Iris pigment epithelial cell (primary cell): Measurements from ENCODE around the gene NOVA2.

Experiments used
- DNase-seq: peaks from one replicate; pipeline ENCODE4 v3.0.0-alpha.2; 2011; ENCODE audit warnings: low read depth

Gene NOVA2

GRCh38 chr19:45924891-45925447 is 48.7 kb downstream of the NOVA2 start:
- no peak for DNase-seq

- peak; percentile 9 for DNase-seq
Measured at GRCh38 chr19:45922281-45922680, 51.4 kb downstream of the NOVA2 start.

- no peak for DNase-seq
Measured at GRCh38 chr19:45920458-45920857, 53.2 kb downstream of the NOVA2 start.

- DNase-seq, result no peak
Measured at GRCh38 chr19:45919678-45920077, 54.0 kb downstream of the NOVA2 start.

GRCh38 chr19:45918721-45919120 is 54.9 kb downstream of the NOVA2 start:
- no peak for DNase-seq

GRCh38 chr19:45917421-45918091 is 56.1 kb downstream of the NOVA2 start:
- DNase-seq, result no peak

GRCh38 chr19:45913874-45914830 is 59.5 kb downstream of the NOVA2 start, which contains the start of gene NANOS2:
Gene NANOS2 (minus strand): TSS chr19:45914778. CDS start chr19:45914693, 85 bp downstream.
- no peak for DNase-seq

- DNase-seq, result no peak
Measured at GRCh38 chr19:45911291-45911690, 62.4 kb downstream of the NOVA2 start.

- no peak for DNase-seq
Measured at GRCh38 chr19:45908956-45909355, 64.7 kb downstream of the NOVA2 start.

GRCh38 chr19:45906221-45906620 is 67.4 kb downstream of the NOVA2 start:
- no peak for DNase-seq

- DNase-seq, result no peak
Measured at GRCh38 chr19:45905011-45905410, 68.7 kb downstream of the NOVA2 start.

GRCh38 chr19:45902651-45903625 is 70.7 kb downstream of the NOVA2 start:
- peak; percentile 94 for DNase-seq

GRCh38 chr19:45901912-45902650 is 71.6 kb downstream of the NOVA2 start, which contains the start of gene MYPOP:
Gene MYPOP (minus strand): TSS chr19:45902613. CDS start chr19:45901773, 840 bp downstream.
- no peak for DNase-seq

GRCh38 chr19:45901432-45901911 is 72.2 kb downstream of the NOVA2 start:
- peak; percentile 73 for DNase-seq

- no peak for DNase-seq
Measured at GRCh38 chr19:45900738-45901431, 72.8 kb downstream of the NOVA2 start.

GRCh38 chr19:45899919-45900589 is 73.6 kb downstream of the NOVA2 start:
- no peak for DNase-seq

GRCh38 chr19:45899253-45899652 is 74.4 kb downstream of the NOVA2 start:
- no peak for DNase-seq

- DNase-seq, result no peak
Measured at GRCh38 chr19:45897261-45897812, 76.3 kb downstream of the NOVA2 start.
